Thyroid gland (tissue), 4 donors: ENCODE data around the gene SLC38A11.

Source experiments
- POLR2A ChIP-seq, 2 donors: fragments of 450-650 bp; IDR thresholded peaks; one replicate each; pipeline ENCODE4 v1.6.1; 2017; ENCODE audit warnings: antibody characterized with exemption in 2 of 2, mild to moderate bottlenecking in 2 of 2, moderate library complexity in 1 of 2
- TF ChIP-seq, protein P1 (sequence below), 6 experiments: fragments of 200-600 bp in 3 of 6; fragments of 450-650 bp in 3 of 6; sonication (generic) in 3 of 6; IDR thresholded peaks; one replicate each; pipeline ENCODE4 v1.5.1; 2016 to 2019; ENCODE audit warnings: antibody characterized with exemption in 6 of 6, mild to moderate bottlenecking in 2 of 6, inconsistent platforms in 1 of 6, moderate library complexity in 1 of 6

DNA sequence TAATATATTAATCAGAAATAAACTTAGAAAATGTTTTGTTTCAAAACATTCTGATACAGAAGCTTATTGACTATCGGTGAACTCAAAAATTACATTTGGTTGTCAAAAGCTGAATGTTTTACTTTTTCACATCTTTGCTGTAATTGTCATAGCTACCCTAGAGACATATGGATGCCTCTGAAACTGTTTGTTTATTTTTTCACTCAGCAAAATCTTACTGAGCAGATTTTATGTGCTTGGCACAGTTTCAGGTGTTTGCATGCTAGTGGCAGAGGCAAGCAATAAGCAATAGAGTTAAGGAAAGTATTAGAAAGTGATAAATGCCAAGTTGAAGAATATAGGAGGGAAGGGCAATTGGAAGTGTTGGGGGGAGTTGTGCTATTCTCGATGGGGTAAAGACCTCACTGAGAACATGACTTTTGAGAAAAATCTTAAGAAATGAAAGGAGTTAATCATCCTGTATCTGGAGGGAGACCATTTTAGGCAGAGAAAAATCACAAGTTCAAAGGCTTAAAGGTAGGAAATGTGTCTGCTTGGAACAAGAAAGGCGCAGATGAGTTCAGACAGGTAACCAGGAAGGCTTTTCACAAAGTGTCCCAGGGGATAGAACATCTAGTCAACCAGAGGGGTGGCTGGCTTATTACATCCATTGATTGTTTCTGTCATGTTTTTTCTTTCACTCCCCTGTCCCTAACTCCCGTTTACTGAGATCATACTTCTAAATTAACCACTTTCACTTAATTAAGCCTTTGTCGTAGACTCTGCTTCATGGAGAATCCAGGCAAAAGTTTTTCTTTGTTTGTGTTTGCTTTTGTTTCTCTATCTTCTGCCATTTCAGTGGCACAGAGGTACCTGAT, 86.5 kb downstream of the SLC38A11 start:
- TF ChIP-seq, protein P1, sequence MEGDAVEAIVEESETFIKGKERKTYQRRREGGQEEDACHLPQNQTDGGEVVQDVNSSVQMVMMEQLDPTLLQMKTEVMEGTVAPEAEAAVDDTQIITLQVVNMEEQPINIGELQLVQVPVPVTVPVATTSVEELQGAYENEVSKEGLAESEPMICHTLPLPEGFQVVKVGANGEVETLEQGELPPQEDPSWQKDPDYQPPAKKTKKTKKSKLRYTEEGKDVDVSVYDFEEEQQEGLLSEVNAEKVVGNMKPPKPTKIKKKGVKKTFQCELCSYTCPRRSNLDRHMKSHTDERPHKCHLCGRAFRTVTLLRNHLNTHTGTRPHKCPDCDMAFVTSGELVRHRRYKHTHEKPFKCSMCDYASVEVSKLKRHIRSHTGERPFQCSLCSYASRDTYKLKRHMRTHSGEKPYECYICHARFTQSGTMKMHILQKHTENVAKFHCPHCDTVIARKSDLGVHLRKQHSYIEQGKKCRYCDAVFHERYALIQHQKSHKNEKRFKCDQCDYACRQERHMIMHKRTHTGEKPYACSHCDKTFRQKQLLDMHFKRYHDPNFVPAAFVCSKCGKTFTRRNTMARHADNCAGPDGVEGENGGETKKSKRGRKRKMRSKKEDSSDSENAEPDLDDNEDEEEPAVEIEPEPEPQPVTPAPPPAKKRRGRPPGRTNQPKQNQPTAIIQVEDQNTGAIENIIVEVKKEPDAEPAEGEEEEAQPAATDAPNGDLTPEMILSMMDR (IDR thresholded peaks at IDR 0.05): no peak
- no peak for TF ChIP-seq POLR2A (IDR thresholded peaks at IDR 0.05)
